ENCODE results near the gene CCDC192.

CCDC192 gene

DNA sequence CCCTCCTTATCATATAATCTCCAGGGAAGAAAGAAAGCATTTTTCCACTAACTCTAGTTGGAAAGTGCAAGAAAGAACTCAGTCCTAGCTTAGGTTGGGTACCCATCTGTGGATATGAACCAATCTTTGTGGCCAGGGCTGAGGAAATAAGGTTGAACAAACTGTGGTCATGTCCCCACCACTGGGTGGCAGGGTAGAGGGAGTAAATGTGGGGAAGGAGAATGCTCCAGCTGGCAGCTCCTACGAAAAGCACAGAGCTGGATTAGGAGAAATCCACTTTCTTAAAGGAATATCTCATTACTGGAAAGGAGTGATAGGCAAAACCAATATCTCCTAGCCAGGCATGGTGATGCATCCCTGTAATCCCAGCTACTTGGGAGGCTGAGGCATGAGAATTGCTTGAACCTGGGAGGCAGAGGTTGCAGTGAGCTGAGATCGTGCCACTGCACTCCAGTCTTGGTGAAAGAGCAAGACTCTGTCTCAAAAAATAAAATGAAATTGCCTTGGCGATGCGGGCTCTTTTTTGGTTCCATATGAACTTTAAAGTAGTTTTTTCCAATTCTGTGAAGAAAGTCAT is 175.1 kb downstream of the CCDC192 start:
- DNase-seq (ENCODE audit: extremely low read depth, insufficient read length): no peak
- no peaks in the 10 kb centered on the region for H3K36me3 ChIP-seq (ENCODE audit: control insufficient read depth, insufficient read depth, low read length)
- TF ChIP-seq, protein P1, sequence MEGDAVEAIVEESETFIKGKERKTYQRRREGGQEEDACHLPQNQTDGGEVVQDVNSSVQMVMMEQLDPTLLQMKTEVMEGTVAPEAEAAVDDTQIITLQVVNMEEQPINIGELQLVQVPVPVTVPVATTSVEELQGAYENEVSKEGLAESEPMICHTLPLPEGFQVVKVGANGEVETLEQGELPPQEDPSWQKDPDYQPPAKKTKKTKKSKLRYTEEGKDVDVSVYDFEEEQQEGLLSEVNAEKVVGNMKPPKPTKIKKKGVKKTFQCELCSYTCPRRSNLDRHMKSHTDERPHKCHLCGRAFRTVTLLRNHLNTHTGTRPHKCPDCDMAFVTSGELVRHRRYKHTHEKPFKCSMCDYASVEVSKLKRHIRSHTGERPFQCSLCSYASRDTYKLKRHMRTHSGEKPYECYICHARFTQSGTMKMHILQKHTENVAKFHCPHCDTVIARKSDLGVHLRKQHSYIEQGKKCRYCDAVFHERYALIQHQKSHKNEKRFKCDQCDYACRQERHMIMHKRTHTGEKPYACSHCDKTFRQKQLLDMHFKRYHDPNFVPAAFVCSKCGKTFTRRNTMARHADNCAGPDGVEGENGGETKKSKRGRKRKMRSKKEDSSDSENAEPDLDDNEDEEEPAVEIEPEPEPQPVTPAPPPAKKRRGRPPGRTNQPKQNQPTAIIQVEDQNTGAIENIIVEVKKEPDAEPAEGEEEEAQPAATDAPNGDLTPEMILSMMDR (IDR thresholded peaks at IDR 0.05; ENCODE audit: insufficient read depth, low read length, poor library complexity, severe bottlenecking): peak; percentile 55
- no peak overlapping the region for H3K4me3 ChIP-seq (replicated peaks; ENCODE audit: low read depth, low read length)
- H3K27me3 ChIP-seq (replicated peaks; ENCODE audit: control insufficient read depth, insufficient read depth, low read length): no peaks in the 10 kb centered on the region

DNA sequence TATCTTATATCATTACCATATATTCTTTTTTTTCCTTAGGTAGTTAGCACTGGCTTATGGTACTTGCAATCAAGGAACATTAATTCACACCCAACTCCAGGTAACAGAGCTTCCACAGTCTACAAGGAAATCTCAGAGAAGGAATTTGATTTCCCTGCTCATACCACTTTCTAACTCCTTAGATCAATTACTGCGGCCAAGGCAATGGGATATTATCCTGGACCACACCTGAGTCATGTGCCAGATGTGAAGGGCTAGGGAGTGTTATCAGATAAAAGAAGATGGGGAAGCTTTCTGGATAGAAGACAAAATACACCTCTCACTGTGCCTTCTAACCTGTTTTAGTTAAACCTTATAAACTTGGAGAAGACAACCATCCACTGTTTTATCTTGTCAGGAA is 181.2 kb downstream of the CCDC192 start:
- TF ChIP-seq, protein P1 (IDR thresholded peaks at IDR 0.05; ENCODE audit: insufficient read depth, low read length, poor library complexity, severe bottlenecking): no peak
- Histone ChIP-seq H3K27me3 (replicated peaks; ENCODE audit: control insufficient read depth, insufficient read depth, low read length) (no peaks in the 10 kb centered on the region), H3K36me3 (ENCODE audit: control insufficient read depth, insufficient read depth, low read length) (no peaks in the 10 kb centered on the region), H3K4me3 (replicated peaks; ENCODE audit: low read depth, low read length) (no peak overlapping the region)
- DNase-seq (ENCODE audit: extremely low read depth, insufficient read length): no peak

DNA sequence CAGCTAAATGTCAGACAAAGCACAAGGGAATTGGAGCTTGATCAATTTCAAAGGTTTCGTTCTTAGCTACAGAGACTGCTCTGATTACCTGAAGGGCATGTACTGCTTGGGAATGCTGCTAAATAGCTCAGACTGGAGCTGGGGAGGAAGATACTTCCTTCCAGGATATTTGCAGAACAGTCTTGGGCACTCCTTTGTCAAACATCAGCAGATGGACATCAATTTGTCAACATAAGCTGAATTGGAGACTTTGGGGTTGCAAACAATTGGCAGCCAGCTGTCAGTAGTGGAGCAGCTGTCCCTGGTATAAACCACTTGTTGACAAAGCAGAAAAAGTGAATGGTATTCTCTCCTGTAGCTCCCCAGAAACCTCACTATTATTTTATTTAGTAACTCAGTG is 182.0 kb downstream of the CCDC192 start:
- no peaks in the 10 kb centered on the region for H3K36me3 ChIP-seq (ENCODE audit: control insufficient read depth, insufficient read depth, low read length)
- DNase-seq (ENCODE audit: extremely low read depth, insufficient read length): no peak
- H3K4me3 ChIP-seq (replicated peaks; ENCODE audit: low read depth, low read length): no peak overlapping the region
- H3K27me3 ChIP-seq (replicated peaks; ENCODE audit: control insufficient read depth, insufficient read depth, low read length): no peaks in the 10 kb centered on the region
- TF ChIP-seq, protein P1 (IDR thresholded peaks at IDR 0.05; ENCODE audit: insufficient read depth, low read length, poor library complexity, severe bottlenecking): no peak

DNA sequence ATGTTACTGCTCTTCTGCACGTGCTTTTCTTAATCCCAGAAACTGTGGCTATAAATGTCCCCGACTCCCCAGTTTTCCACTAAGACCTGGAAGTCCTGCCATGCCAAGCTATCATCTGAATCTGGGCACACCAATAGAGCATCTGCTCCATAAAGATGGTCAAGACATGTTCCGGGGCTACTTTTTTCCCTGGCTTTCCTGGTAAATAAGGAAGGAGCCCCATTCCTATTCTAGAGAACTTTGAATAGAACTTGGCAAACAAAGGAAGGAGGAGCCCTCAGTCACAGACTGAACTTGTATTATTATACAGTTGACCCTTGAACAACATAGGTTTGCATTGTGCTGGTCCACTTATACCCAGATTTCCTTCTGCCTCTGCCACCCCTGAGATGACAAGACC is 182.9 kb downstream of the CCDC192 start:
- Histone ChIP-seq H3K27me3 (replicated peaks; ENCODE audit: control insufficient read depth, insufficient read depth, low read length) (no peaks in the 10 kb centered on the region), H3K36me3 (ENCODE audit: control insufficient read depth, insufficient read depth, low read length) (no peaks in the 10 kb centered on the region), H3K4me3 (replicated peaks; ENCODE audit: low read depth, low read length) (no peak overlapping the region)
- no peak for DNase-seq (ENCODE audit: extremely low read depth, insufficient read length)
- TF ChIP-seq, protein P1 (IDR thresholded peaks at IDR 0.05; ENCODE audit: insufficient read depth, low read length, poor library complexity, severe bottlenecking): no peak

DNA sequence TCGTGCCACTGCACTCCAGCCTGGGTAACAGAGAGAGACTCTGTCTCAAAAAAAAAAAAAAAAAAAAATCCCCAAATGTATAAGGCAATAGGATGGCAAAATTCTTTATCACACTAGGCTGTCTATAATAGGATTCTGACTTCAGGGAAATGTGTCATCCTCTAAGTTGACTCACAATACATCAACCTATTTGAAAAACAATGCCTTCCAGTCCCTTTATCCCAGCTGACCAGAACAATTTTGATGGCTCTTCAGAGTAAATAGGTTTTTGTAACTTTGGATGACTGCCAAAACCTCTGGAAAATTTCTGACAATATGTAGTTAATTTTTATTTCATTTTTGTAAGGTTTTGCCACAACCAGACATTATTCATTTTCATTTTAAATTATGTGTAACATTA is 184.1 kb downstream of the CCDC192 start:
- H3K4me3 ChIP-seq (replicated peaks; ENCODE audit: low read depth, low read length): no peak overlapping the region
- TF ChIP-seq, protein P1 (IDR thresholded peaks at IDR 0.05; ENCODE audit: insufficient read depth, low read length, poor library complexity, severe bottlenecking): no peak
- DNase-seq (ENCODE audit: extremely low read depth, insufficient read length): no peak
- H3K27me3 ChIP-seq (replicated peaks; ENCODE audit: control insufficient read depth, insufficient read depth, low read length): no peaks in the 10 kb centered on the region
- H3K36me3 ChIP-seq (ENCODE audit: control insufficient read depth, insufficient read depth, low read length): no peaks in the 10 kb centered on the region

DNA sequence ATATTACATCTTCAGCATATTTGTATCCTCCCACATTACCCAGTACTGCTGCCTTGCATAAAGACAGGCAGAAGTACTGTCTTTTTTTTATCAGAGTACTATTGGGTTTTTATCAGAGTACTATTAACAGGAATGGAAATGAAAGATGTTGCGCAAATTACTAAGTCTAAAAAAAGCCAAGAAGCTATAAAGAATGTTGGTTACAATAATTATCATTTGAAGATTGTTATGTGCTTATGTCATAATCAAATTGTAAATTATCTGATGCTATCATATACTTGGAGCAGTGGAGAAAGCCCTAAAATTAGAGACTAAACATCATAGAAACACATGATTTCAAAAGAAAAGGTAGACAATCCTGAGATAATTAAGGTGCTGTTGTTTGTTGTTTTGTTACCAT is 188.8 kb downstream of the CCDC192 start:
- Histone ChIP-seq H3K4me3 (replicated peaks; ENCODE audit: low read depth, low read length) (no peak overlapping the region), H3K27me3 (replicated peaks; ENCODE audit: control insufficient read depth, insufficient read depth, low read length) (no peaks in the 10 kb centered on the region), H3K36me3 (ENCODE audit: control insufficient read depth, insufficient read depth, low read length) (no peaks in the 10 kb centered on the region)
- TF ChIP-seq, protein P1 (IDR thresholded peaks at IDR 0.05; ENCODE audit: insufficient read depth, low read length, poor library complexity, severe bottlenecking): no peak
- no peak for DNase-seq (ENCODE audit: extremely low read depth, insufficient read length)

All from GM06990 (cell line).